ENCODE measurements around the gene PRDM16.

- TF ChIP-seq EZH2 (IDR thresholded peaks at IDR 0.05; ENCODE audit: borderline replicate concordance, low read depth, low read length, severe bottlenecking) (no peak), CTCF (IDR thresholded peaks at IDR 0.05; ENCODE audit: borderline replicate concordance, extremely low read depth, low read length, poor library complexity, severe bottlenecking) (no peak)
Observed at GRCh38 chr1:3070309-3070643, 1.3 kb downstream of the PRDM16 start.
